Uterus (tissue), 2 donors: ENCODE measurements around the gene SLC35F3.

Experiments
- POLR2A ChIP-seq, 2 donors: fragments of 450-650 bp; IDR thresholded peaks; one replicate each; pipeline ENCODE4 v1.6.1; 2016; ENCODE audit warnings: antibody characterized with exemption in 2 of 2, mild to moderate bottlenecking in 1 of 2, moderate library complexity in 1 of 2
- TF ChIP-seq, protein P1 (sequence below), 4 experiments: fragments of 200-600 bp in 2 of 4; fragments of 450-650 bp in 2 of 4; sonication (generic) in 2 of 4; IDR thresholded peaks; one replicate each; pipeline ENCODE4 v1.5.1; 2016 to 2019; ENCODE audit warnings: antibody characterized with exemption in 4 of 4, mild to moderate bottlenecking in 2 of 4, moderate library complexity in 1 of 4

GRCh38 chr1:234218078-234218477, 313.6 kb downstream of the SLC35F3 start:
- TF ChIP-seq, protein P1, sequence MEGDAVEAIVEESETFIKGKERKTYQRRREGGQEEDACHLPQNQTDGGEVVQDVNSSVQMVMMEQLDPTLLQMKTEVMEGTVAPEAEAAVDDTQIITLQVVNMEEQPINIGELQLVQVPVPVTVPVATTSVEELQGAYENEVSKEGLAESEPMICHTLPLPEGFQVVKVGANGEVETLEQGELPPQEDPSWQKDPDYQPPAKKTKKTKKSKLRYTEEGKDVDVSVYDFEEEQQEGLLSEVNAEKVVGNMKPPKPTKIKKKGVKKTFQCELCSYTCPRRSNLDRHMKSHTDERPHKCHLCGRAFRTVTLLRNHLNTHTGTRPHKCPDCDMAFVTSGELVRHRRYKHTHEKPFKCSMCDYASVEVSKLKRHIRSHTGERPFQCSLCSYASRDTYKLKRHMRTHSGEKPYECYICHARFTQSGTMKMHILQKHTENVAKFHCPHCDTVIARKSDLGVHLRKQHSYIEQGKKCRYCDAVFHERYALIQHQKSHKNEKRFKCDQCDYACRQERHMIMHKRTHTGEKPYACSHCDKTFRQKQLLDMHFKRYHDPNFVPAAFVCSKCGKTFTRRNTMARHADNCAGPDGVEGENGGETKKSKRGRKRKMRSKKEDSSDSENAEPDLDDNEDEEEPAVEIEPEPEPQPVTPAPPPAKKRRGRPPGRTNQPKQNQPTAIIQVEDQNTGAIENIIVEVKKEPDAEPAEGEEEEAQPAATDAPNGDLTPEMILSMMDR (IDR thresholded peaks at IDR 0.05), result no peak
- TF ChIP-seq POLR2A (IDR thresholded peaks at IDR 0.05), result no peak
